Activated naive CD4-positive, alpha-beta T cell treated with anti-CD3 and anti-CD28 coated beads, Interleukin-2, amount 50 U/mL, for 24 hours (primary cell): Measurements from ENCODE around the gene FPGS.

Source experiments
- H3K27ac Mint-ChIP-seq: one replicate; pipeline ENCODE4 v1.8.0; 2021; ENCODE audit warnings: mild to moderate bottlenecking, mixed read lengths
- H3K27me3 Mint-ChIP-seq: one replicate; pipeline ENCODE4 v1.8.0; 2021; ENCODE audit warnings: mixed read lengths
- H3K36me3 Mint-ChIP-seq: one replicate; pipeline ENCODE4 v1.8.0; 2021; ENCODE audit warnings: mixed read lengths
- H3K4me1 Mint-ChIP-seq: one replicate; pipeline ENCODE4 v1.8.0; 2021; ENCODE audit warnings: mixed read lengths
- H3K4me3 Mint-ChIP-seq: one replicate; pipeline ENCODE4 v1.8.0; 2021; ENCODE audit warnings: mild to moderate bottlenecking, mixed read lengths
- H3K9me3 Mint-ChIP-seq: one replicate; pipeline ENCODE4 v1.8.0; 2021; ENCODE audit warnings: mixed read lengths

Gene FPGS

DNA sequence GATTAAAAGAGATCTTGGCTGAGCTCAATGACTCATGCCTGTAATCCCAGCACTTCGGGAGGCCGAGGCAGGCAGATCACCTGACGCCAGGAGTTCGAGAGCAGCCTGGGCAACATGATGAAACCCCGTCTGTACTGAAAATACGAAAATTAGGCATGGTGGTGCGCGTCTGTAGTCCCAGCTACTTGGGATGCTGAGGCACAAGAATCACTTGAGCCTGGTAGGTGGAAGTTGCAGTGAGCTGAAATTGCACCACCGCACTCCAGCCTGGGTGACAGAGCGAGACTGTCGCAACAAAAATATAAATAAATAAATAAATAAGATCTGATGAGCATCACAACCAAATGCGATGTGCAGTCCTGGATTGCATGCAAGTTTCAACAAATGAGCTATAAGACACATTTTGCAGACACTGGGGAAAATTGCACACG lies 60.5 kb downstream of the FPGS start:
- H3K27me3 Mint-ChIP-seq: no peaks in the 10 kb centered on the region
- H3K36me3 Mint-ChIP-seq: no peaks in the 10 kb centered on the region
- H3K4me3 Mint-ChIP-seq: no peak overlapping the region
- H3K27ac Mint-ChIP-seq: no peak overlapping the region
- H3K4me1 Mint-ChIP-seq: peaks cover 49% of the 10 kb centered on the region
- no peaks in the 10 kb centered on the region for H3K9me3 Mint-ChIP-seq
